DMS153 (cell line): ENCODE measurements around the gene RFX7.
"Not testable (repeated sequence)": the region's sequence is repeated elsewhere in the genome, so short reads cannot be mapped to it uniquely, and the experiment has no call there.

Experiments used
- DNase-seq: peaks from one replicate; lab custom pipeline; 2025; lab: John Stamatoyannopoulos, UW

Gene RFX7

DNA sequence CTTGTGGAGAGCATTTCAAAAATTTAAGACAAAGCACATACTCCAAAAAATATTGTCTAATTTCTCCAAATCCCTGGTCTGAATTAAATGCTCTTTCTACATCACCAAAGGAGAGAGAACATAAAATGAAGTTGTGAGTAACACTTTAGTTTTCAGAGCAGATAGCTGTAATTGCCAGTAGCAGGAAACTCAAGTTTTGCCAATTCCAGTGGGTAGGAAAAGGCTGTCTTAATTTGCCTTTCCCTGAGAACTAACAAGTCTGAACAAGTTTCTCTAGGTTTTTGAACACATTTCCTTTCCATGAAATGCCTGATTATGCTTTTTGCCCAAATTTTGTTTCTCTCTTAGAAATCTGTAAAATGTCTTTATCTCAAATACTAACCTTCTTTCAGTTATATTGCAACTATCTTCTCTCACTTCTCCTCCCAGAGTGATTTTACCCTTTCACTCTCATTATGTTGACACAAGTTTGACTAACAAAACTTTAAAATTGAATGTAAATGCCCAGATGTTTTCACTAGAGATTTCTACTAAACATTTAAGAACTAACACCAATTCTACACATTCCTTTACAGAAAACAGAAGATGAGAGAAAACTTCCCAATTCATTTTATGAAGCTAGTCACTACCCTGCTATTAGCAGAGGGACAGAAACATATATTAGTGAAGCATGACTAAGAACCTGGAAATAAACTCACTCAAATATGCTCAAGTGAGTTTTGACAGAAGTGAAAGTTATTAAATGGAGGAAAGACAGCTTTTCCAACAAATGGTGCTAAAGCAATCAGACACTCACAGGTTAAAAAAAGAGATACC is 38.4 kb downstream of the RFX7 start:
- DNase-seq, result no peak

DNA sequence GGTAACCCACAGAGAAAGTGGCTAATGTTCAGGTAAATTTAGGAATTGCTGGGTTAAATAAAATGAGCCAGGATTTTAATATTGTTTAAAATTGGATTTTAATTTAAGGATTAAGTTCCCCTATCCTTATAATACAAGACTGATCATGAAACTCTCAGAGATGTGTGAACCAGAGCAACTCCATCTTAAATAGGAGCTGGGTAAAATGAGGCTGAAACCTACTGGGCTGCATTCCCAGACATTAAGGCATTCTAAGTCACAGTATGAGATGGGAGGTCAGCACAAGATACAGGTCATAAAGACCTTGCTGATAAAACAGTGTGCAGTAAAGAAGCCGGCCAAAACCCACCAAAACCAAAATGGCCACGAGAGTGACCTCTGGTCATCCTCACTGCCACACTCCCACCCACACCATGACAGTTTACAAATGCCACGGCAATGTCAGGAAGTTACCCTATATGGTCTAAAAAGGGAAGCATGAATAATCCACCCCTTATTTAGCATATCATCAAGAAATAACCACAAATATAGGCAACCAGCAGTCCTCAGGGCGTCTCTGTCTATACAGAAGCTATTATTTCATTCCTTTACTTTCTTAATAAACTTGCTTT is 40.3 kb downstream of the RFX7 start:
- DNase-seq, result not testable (repeated sequence)

DNA sequence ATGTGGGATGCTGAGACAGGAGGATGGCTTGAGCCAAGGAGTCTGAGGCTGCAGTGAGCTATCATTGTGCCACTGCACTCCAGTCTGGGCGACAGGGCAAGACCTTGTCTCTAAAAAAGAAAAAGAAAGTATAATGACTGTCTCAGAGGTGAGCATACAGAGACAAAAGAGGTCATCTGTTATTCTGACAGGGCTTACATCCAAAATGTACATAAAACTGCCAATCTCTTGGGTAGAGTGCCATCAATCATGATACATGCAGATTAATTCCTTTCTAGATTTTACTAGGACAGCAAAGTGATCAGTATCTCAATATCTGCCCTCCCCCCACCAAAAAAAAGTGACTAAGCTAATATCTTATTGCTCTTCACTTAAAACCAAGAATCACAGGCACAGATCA is 41.0 kb downstream of the RFX7 start:
- no peak for DNase-seq

DNA sequence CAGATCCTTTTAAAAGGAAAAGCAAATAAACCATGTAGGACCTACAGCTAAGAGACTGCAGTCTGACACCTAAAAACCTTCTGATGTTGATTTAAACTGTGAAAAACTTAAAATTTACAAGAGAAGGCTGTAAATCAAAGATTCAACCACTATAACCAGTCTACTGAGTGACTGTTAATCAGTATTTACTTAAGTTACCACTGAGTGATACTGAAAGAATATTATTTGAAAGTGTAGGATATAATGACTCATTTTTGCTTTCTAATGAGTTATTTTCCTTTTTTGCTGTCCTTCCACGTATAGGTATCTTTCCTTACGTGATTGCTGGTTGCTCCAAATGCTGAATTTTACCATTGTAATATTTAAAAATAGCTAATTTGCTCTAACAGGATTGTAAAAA is 44.6 kb downstream of the RFX7 start:
- no peak for DNase-seq

DNA sequence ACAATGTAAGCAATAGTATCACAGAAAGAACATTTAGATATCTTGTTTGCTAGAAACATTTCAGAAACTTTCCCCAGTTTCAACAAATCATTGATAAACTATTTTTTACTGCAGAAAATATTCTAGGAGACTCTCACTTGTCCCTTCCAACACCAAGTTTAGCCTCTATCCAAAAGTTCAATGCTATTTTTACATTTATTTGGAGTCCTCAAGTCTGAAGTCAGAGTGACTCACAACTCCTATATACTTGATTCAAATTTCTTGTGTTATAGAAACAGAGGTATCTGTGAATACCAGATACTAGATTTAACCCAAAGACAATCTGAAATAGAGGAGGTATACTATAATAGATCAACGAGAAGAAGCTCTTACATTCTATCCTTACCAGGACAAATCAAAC is 49.6 kb downstream of the RFX7 start:
- no peak for DNase-seq

DNA sequence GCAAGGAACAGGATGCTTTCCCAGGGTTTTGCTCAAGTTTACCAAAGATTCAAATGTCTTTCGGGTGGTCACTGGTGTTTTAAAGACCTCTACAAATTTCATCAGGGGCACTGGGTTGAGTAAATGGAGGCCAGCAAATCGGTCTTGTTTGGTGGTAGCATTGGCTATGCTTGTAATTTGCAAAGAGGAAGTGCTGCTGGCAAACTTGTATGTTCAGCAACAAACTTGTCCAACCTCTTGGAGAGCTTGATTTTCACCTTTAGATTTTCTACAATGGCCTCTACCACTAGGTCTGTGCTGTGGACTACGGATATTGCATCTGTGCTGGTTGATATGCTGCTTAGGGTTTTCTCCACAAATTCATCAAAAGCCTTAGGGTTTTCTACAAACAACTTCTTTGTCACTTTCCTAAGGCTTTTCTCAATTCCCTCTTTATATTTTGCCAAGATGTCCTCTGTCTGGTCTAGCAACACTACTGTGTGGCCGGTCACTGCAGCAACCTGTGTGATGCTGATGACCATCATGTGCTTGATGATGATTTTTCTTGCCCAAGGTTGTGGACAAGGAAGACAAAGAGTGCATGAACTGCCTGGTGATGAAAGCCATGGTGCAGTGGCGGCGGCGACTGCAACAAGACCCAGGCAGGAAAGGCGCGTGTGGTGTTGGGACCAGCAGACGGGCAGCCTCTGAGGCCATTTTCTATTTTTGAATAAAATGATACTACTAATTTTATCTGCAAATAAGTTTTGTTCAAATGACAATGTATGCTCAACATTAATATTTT is 50.8 kb downstream of the RFX7 start:
- DNase-seq, result no peak

DNA sequence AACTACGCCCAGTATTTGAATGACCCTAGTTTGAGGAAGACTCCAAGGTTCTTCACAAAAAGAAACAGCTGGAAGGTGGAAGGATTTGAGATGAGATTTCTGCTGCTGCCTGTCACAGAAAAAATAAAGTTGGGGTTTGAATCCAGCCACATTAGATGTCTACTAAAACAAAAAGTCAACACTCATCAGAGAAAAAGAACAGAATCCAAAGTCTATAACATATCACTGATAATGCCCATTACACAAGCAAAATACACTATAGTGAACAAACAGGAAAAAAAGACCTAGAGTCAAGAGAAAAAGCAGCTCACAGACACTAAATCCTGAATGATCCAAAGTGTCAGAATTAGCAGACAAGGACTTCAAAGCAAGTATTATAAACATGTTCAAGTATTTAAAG is 56.0 kb downstream of the RFX7 start:
- DNase-seq, result no peak

DNA sequence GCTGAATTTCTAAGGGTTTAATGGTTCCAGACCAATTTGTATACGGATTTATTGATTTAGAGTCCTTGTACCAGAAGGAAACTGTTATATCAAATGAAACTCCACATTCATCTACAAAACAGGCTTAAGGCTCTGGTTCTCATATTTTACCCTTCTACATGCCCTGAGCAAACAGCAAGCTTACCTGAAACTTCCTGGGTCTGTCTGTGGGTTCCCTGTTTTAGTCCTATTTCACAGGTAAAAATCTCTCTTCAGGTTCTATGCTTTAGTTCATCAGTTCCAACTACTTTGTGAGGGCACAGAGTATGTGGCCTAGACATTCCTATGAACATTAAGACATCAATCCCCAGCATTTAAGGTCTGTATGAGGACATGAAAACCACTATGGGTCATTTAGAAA is 57.7 kb downstream of the RFX7 start:
- DNase-seq, result no peak

DNA sequence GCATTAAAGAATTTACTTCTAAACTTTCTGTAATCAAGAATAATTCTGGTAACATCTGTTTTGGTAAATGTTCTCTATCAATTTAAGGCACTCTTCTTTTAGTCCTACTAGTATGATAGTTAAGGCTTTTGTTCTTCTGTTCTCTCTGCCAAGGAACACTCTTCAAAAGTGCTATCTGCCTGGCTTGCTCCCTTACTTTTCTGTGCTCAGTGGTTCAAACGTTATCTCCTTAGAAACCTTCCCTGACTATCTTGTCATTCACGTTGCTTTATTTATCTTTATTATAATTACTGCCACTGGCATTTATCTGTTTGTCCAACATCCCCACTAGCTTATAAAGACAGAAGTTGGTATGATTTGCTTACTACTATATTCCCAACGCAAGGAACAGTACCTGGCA is 59.2 kb downstream of the RFX7 start:
- no peak for DNase-seq

DNA sequence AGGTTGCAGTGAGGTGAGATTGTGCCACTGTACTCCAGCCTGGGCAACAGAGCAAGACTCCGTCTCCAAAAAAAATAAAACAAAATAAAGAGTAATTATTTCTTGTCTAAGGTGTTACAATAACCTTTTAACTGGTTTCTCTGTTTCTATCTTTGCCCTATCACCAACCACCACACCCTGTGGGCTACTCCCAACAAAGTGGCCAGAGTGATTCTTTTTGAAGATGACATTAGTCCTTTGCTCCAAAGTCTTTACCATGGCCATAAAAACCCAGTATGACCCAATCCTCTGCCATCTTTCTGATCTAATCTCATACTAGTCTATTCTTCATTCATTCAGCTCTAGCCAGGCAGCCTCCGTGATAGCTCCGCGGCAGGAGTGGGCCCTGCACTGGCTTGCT is 62.8 kb downstream of the RFX7 start:
- DNase-seq, result no peak

DNA sequence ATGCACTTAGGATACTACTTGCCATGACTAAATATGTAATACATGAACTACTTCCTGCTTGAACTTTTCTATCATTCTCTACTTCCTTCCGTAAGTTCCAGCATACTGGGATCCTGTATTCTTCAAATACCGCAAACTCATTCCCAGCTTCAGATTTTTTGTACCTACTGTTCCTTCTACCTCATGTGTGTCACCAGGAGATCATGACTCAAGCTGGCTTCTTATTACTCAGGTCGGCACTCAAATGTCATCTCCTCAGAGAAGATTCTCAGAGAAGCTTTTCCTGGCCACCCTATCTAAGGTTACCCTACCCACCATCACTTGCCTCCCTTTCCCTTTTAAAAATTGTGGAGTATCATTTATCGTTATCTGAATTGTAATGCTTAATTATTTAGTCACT is 66.7 kb downstream of the RFX7 start:
- DNase-seq, result no peak

DNA sequence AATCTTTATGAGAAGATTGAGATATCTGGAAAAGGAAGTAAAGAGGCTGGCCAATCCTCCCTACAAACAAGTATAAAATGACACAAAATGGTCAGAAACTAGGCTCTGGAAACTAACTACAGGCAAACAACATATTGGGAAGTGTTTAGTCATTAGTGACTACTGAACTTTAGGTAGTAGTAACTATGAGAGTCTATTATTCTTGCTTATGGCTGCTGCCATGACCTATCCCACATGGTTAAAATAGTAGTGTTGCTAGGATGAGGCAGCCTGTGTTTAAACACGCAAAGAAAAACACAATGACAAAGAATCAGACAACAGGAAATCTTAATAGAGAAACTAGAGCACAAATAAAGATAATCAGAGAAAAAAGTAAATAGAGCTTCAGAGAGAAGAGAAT is 67.9 kb downstream of the RFX7 start:
- no peak for DNase-seq

DNA sequence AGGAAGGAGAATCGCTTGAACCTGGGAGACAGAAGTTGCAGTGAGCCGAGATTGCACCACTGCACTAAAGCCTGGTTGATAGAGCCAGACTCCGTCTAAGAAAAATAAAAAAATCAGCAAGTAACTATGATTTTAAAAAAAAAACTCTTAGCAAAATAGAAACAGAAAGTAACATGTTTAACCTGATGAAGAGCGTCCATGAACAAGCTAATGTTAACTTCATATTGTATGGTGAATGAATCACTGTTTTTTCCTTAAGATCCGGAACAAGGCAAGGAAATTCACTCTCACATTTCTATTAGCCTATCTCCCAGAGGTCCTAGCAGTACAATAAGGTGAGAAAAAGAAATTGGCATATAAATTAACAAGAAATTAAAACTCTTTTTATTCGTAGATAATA is 69.0 kb downstream of the RFX7 start:
- no peak for DNase-seq

DNA sequence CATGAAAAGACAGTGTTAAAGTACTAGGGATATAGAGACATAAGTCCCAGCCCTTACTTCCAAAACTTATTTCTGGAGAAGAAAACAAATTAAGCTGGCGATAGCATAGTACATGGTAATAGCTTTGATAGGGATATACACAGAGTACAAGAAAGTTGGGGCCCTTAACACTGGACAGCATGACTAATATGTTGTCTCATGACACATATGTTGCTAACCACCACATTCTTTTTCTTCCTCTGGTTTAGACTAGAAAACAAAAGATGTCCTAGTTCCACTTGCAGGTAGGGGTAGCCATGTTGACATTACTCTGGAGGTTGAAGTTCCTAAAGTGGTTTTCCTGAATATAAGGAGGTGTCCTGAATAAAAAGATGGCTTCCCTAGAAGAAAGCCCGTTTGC is 75.3 kb downstream of the RFX7 start:
- no peak for DNase-seq

DNA sequence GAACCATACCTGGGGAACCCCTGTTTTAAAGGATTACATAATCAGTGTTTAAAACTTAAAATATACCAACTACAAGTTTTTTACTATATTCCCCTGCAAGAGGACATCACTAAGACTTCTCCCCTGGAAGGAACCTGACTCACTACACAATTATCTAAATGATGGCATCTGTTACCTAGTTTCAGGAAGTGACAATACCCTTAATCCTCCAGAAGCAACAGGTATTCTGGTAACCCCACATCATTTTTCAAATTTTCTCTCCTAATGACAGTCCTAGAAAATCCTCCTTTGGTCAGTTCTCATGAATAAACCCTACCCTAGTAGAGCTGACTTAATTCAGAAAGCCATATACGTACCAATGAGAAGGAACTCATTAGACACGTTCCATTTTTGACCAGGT is 78.4 kb downstream of the RFX7 start:
- no peak for DNase-seq

DNA sequence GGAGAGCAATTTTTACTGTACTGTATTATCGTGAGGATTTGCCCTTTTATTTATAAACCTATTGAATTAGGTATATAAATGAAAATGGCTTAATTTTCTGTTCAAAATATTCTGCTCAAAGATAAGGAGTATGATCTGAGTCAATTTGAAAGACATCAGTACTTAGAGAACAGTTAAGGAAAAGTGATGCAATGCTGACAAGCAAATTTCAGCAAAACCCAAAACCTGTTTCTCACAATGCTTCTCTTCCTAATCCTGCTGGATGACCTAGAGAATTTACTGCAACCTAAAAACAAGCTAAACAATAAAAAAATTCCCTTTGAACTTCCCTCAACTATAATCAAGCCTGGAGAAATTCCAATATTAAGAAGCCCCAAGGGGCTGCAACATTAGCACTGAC is 82.7 kb downstream of the RFX7 start:
- DNase-seq, result no peak

DNA sequence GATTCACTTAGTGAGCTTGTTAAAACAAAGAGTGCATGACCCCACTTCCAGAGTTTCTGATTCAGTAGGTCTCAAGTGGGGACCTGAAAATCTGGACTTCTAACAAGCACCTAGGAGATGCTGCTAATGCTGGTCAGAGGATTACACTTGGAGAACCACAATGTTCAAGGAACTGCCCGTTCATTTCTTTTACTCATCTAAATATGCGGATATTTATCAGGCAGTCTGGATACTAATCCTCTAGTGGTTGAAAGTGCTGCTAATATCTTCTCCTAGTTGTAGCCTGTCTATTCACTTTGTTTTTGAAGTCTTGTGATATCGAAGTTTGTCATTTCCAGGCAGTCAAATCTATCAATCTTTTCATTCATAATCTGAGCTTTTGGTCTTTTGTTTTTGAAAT is 86.8 kb downstream of the RFX7 start:
- DNase-seq, result no peak

DNA sequence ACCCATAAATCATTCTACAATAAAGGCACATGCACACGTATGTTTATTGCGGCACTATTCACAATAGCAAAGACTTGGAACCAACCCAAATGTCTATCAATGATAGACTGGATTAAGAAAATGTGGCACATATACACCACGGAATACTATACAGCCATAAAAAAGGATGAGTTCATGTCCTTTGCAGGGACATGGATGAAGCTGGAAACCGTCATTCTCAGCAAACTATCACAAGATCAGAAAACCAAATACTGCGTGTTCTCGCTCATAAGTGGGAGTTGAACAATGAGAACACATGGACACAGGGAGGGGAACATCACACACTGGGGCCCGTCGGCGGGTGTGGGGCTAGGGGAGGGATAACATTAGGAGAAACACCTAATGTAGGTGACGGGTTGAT is 88.4 kb downstream of the RFX7 start:
- DNase-seq, result not testable (repeated sequence)

DNA sequence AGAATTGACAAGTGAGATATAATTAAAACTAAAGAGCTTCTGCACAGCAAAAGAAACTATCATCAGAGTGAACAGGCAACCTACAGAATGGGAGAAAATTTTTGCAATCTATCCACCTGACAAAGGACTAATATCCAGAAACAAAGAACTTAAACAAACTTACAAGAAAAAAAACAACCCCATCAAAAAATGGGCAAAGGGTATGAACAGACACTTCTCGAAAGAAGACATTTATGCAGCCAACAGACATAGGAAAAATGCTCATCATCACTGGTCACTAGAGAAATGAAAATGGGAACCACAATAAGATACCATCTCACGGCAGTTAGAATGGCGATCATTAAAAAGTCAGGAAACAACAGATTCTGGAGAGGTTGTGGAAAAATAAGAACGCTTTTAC is 88.9 kb downstream of the RFX7 start:
- not testable (repeated sequence) for DNase-seq

DNA sequence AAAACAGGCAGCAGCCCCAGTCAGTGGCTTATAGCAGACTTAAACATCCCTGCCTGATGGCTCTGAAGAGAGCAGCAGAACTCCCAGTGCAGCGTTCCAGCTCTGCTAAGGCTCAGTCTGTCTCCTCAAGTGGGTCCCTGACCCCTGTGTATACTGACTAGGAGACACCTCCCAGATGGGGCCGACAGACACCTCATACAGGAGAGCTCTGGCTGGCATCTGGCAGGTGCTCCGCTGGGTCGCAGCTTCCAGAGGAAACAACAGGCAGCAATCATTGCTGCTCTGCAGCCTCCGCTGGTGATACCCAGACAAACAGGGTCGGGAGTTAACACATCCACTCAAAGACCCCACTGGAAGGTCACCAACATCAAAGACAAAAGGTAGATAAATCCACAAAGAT is 93.5 kb downstream of the RFX7 start:
- no peak for DNase-seq

DNA sequence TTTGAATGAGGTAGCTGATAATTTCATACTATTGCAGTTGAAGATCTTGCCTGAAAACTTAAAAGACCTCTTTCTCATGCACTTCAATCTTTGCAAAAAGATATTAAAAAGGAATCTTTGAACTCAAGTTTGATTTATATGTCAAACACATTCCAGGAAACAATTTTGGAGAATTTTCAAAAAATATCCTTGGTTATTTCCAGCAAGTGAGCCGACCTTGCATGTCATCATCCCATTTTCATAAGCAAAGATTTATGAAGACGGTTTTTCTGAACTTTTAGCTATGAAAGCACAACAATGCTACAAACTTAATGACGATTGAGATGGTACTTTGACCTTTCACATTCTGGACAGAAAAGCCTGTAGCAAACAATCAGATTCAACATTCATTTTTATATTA is 95.6 kb downstream of the RFX7 start:
- DNase-seq, result no peak

DNA sequence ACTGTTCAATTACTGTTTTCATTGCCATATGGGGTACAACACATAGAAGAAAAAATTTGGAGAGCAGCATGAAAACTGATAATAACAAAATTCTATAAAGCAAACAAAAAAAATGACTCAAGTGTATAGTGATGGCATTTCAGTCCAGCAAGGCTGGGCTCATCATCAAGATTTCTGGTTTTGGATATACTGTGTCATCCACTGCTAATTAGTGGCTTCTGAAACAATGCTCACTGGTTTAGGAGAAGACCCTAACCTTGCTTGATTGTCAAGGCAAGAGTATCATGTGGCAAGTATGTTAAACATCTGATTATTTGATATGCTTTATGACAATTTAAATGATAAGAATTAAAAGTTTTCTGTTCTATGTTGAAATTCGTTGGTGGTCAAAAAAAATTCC is 96.9 kb downstream of the RFX7 start:
- no peak for DNase-seq

DNA sequence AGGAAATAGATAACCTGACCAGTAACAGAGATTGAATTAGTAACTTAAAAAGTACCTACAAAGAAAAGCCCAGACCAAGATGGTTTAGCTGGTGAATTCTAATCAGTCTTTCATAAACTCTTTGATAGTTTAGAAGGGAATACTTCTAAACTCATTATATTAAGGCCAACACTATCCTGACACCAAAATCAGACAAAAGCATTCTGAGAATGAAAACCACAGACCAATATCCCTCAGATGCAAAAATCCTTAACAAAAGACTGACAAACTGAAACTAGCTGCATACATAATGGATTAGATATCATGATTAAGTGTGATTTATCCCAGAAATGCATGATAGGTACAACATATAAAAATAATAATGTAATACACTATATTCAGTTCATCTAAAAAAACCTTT is 115.6 kb downstream of the RFX7 start:
- no peak for DNase-seq
